COLO668 (cell line): ENCODE measurements around the gene SEZ6L2.
A peak's percentile ranks its signal among the peaks of the same experiment; 100 is the strongest.
"Not testable (repeated sequence)": the region's sequence is repeated elsewhere in the genome, so short reads cannot be mapped to it uniquely, and the experiment has no call there.

Experiments used
- DNase-seq: peaks from one replicate; lab custom pipeline; 2025; ENCODE audit not compliant: unreplicated experiment; lab: John Stamatoyannopoulos, UW

The SEZ6L2 gene

DNA sequence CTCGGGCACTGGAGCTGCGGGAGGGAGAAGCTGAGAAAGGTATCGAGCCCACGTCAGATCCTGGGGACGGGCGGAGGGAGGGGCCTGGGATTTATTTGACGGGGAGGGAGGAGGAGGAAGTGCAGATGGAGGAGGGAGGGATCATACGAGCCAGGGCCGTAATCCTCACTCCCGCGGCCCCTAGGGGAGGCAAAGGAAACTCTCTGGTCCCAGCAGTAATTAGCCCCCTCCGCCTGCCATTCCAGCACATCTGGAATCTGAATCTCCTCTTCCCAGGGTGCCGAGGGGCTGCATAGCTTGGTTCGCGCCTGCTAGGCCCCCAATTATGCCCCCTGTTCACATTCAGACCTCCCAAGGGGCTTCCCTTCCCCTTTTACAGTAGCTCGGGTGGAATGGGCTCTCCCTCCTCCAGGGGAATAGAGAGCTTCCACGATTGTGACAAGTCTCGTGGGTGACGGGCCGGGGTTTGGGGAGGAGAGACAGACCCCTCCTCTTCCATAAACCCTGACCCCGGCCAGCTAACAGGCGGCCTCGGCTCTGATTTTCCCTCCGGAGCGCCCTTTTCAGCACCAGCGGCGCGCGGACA is at the start of gene SEZ6L2:
TSS of gene SEZ6L2 (minus strand) at position 35 of the 586 bp plus-strand sequence. CDS start 531 bp downstream, outside the sequence.
- DNase-seq = peak; percentile 95

DNA sequence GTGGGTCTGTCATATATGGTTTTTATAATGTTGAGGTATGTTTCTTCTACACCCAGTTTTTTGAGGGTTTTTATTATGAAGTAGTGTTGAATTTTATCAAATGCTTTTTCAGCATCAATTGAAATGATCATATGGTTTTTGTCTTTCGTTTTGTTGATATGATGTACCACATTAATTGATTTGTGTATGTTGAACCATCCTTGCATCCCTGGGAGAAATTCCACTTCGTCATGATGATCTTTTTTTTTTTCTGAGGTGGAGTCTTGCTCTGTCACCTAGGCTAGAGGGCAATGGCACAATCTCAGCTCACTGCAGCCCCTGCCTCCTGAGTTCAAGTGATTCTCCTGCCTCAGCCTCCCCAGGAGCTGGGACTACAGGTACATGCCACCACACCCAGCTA is 48.5 kb upstream of the SEZ6L2 start:
- DNase-seq = no peak

DNA sequence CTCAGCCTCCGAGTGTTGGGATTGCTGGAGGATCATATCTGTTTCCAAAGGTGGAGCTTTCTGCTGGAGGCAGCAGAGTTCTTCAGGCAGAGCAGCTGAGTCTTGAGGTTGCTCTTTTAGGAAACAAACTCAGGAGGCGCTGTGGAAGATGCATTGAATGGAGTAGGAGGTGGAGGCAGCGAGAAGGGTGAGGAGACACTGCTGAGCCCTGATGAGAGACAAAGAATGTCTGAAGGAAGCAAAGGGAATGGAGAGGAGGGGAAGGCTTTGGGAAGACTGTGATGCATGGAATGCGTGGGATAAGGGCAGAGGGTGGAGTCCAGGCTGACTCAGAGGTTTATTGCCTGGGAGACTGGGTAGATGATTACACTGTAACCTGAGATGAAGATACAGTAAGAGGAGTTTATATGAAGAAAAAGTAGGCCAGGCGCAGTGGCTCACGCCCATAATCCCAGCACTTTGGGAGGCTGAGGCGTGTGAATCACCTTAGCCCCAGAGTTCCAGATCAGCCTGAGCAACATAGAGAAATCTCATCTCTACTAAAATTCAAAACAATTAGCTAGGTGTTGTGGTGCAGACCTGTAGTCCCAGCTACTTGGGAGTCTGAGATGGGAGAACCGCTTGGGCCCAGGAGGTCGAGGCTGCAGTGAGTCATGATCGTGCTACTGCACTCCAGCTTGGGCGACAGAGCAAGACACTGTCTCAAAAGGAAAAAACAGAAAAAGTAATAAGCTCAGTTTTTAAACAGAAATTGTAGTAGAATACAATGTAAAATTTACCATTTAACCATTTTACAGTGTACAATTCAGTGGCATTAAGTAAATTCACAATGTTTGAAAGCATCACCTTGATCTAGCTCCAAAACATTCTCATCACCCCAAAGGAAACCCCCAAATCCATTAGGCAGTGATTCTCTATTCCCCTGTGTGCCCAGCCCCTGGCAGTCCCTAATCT is 44.8 kb upstream of the SEZ6L2 start:
- peak; percentile 47 for DNase-seq

DNA sequence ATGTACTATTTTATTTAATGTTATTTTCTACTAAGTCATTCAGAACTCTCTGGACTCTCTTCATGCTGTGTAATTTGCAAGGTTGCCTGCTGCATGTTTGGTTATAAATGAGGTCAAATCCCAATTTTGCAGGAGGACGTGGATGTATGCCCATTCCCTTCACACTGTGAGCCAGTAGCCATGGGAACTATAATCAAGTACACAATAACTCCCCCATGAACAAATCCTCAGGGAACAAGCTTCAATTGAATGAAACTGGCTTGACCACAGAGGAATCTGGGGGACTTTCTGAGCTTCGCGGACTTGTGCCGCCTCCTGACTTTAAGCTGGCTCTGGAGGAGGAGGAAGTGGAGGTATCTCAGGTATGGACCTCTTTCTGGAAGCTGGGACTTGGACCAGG is 41.3 kb upstream of the SEZ6L2 start:
- no peak for DNase-seq

DNA sequence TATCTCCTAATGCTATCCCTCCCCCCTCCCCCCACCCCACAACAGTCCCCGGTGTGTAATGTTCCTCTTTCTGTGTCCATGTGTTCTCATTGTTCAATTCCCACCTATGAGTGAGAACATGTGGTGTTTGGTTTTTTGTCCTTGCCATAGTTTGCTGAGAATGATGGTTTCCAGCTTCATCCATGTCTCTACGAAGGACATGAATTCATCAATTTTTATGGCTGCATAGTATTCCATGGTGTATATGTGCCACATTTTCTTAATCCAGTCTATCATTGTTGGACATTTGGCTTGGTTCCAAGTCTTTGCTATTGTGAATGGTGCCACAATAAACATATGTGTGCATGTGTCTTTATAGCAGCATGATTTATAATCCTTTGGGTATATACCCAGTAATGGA is 32.4 kb upstream of the SEZ6L2 start:
- not testable (repeated sequence) for DNase-seq

DNA sequence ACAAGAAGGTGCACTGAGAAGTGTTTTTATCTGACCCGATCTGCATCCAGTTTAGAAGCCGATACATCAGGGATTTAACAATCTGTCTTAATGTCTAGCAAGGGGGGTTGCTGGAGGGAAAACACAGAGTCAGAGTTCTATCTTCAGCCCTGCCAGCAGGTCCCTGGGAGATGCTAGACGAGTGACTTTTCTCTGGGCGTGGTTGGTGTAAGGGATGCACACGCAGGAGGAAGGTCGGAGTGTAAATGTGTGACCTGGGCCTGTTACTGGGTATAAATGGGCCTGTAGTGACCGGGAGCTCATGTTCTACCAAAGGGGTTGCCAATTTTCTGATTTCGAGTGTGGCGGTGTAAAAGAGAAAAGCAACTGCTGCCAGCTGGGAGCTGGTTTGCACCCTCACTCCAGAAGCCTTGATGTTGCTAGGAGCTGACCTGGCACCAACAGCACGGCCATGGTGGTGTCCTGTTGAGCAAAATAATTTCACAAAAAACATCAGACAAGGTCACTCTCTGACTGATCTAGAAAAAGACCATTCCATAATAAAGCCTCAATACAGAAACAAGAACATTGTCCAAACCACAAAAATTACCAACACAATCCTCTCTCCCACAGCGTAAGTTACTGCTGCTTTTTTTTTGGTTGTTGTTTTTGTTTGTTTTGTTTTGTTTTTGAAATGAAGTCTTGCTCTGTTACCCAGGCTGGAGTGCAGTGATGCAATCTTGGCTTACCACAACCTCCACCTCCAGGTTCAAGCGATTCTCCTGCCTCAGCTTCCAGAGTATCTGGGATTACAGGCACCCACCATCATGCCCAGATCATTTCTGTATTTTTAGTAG is 27.9 kb upstream of the SEZ6L2 start:
- no peak for DNase-seq

DNA sequence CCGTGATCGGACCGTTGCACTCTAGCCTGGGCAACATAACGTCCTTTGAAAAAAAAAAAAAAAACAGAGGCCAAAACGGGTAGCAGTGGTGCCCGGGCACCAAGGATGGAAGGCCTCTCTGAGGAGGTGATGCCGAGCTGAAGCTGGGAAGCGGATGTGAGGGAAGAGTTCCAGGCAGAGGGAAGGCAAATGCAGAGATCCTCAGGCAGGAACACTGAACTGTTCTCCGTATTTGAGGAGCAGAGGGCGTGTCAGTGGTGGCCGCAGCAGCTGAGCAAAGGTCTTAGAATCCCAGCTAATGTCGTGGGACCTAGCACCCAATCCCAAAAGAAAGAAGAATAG is 27.3 kb upstream of the SEZ6L2 start:
- peak; percentile 37 for DNase-seq

DNA sequence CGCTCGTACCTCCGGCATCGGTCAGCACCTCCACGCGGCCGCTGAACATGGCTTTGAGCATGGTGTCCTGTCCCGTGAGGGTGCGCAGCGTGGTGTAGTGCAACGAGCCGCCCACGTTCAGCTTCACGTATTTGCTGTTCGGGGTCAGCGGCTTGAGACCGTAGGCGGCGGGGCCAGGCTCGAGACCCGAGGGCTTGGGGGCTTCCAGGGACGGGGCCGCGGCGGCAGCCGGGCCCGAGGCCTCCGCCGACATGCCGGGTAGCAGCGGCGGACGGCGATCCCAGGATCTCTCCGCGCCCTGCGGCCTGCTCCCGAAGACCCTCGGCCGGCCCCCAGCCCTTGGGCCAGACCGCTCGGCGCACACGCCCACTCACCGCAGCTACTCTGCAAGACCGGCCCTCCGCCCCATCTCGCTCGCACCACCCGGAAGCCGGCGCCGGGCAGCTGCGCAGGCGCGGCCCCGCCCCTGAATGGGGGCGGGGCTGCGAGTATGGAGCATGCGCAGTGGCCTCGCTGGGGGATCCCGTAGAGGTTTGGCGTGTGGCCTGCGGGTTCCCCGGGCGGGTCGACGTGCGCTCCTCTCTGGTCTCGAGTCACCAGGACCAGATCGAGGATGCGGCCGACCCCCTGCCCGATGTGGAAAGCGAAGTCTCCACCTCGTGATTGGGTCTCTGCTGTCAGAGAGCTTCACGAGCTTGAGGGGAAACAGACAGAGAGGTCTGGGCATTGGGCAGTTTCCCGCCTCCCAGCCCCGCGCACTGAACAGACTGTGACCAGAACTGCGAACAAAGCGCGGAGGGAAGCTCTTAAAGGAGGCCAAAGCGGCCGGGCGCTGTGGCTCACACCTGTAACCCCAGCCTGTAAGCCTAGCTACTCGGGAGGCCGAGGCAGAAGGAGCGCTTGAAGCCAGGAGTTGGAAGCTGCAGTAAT is 26.7 kb upstream of the SEZ6L2 start, which contains the start of gene KCTD13:
TSS of gene KCTD13 (minus strand) at position 446 of the 930 bp plus-strand sequence. CDS start at position 253, 193 bp downstream.
- peak; percentile 87 for DNase-seq

DNA sequence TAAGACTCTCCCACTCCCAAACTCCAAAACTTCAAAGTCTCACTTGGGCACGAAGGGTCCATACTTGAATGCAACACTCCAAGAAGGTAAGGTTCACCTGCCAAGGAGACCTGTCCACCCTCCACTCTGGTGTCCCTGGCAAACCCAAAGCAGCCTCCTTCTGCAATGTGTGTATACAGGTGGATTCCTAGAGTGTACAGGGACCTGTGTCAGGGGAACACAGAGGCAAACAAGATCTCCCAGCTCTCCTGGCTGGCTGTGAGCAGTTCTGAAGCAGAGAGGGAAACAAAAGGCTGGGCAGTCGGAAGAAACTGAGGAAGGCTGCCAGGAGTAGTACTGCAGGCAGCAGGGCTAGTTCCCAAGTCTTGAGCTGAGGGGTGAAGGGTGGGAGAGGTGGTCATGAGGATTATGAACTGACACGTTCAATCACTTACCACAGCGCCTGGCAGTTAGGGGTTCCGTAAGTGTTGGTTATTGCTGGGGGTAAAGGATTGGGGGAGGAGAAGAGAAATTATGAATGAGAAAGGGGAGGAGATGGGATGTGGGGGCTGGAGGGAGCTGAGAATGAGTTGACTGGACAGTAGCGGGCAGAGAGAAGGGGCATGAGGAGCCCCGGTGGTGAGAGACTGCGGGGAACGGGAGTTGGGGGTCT is 25.9 kb upstream of the SEZ6L2 start:
- no peak for DNase-seq

DNA sequence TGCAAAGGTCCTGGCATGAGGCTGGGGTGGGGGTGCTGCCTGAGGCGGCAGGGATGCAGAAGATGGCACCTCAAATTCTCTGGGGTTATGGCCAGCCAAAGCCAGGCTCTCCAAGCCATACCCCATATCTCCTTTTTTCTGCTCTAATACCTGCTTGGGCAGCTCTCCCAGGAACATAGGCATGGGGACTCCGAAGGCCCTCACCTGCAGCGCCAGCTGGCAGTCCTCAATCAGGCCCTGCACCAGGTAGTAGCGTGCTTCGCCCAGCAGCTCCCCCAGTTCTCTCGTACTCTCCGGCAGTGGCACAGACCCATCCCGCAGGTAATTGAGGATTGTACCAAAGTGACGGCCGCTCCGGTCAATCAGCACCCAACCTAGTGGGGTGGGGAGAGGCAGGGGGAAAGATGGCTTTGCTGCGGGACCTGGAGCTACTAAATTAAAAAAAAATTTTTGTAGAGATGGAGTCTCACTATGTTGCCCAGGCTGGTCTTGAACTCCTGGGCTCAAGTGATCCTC is 23.7 kb upstream of the SEZ6L2 start:
- DNase-seq = no peak

DNA sequence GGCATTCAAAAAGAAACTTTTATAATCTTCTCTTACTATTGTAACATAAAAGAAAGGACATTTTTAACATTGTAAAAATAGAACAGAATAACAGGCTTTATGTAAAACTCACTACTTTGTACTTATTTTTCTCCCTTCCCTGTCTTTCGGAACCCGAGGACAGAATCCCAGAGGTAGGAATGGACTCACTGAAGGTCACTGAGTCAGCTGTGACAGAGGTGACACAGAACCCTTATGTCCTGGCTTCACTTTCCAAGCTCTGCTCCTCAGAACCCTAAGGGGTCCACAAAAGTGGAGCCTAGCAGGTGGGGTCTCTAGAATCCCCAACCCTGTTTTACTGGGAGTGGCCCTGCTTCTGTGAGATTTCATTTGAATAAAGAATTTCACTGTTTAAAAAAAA is 23.0 kb upstream of the SEZ6L2 start:
- DNase-seq = no peak

DNA sequence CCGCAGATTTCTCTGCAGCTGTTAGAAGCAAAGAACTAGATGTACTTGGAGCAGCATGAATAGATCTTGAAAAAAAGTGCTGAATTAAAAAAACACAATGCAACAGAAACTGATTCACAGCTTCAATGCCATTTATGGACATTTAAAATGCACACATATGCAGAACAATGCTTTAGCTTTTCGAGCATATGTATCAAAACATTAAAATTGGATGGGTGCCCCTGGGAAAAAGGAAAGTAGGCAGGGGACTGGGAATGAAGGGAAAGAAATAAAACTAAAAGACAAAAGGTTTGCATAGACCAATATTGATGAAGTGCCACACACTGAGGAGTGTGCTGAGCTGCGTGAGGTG is 21.7 kb upstream of the SEZ6L2 start:
- DNase-seq = no peak

DNA sequence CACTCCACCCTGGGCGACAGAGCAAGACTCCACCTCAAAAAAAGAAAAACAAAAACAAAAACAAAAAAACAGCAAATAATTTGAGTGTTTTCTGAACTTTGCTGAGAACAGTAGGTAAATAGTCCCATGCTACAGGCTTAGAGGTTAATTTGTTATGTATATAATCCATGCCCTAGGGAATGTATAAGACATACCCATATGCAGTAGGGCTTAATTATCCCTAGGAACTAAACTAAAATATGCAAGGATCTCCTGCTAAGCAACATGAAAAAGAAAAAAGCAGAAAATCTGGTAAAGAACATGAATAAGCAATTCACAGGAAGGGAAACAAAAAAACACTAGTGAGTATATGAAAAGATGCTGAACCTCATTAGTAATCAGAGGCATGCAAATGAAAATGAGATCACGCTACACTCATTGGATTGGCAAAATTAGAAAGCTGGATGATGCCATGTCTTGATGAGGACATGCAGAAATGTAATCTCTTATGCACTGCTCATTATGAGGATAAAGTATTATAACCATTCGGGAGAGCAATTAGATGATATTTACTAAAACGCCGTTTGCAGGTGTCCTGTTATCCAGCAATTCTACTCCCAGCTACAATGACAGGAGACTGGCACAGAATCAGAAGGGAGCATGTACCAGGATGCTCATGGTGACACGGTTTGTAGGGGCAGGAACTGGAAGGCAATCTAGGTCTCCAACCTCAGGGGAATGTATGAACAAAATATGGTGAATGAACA is 21.1 kb upstream of the SEZ6L2 start:
- DNase-seq = no peak

DNA sequence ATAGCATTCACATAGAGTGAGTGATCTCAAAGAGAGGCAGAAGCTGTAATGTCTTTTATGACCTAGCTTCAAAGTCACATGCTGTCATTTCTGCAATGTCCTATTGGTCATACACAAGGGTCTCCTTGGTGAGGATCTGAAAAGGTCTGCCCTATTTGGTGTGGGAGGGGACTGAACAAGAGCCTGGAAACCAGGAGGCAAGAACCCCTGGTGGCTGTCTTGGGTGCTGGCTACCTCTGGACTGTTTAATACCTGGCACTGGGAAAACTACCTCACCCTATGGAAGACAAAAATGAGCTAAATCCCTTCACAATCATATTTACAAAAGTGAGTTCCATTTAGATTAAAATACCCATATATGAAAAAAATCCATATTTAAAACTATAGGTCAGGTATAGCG is 17.6 kb upstream of the SEZ6L2 start:
- no peak for DNase-seq

DNA sequence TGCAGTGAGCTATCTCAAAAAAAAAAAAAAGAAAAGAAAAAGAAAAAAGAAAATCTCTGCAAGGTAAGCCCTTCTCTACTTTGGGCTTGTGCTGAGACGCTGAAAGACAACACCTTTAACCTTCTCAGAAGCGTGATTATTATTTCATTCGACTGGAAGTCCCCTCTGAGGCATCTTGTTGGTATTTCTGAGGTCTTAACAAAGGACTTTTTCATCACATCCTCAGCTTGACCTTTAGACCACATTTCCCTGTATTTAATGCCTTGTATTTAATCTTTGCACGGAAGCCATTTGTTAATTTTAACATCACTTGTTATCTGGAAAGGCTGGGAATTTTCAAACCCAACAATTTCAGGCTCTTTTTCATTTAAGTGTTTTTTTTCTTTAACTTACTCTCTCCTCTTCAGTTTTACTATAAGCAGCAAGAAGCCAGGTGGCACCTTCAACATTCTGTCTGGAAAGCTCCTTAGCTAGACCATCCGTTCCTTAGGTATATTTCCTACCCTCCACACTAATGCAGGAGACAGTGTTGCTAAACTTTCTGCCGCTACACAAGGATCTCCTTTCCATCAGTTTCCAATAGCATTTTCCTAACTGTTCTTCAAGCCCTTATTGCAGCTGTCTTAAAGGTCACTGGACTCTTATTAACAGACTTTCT is 16.4 kb upstream of the SEZ6L2 start:
- DNase-seq = no peak

DNA sequence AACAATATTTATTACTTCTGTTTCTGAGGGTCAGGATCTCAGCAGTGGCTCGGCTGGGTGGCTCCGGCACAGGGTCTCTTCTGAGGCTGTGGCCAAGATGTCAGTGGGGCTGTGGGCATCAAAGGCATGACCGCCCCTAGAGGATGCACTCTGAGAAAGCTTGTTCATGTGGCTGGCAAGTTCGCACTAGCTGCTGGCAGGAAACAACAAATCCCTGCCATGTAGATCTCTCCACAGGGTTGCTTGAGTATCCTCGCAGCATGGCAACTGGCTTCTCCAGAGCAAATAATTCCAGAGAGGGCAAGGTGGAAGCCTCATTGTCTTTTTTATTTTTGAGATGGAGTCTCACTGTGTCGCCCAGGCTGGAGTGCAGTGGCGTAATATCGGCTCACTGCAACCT is 14.2 kb upstream of the SEZ6L2 start:
- DNase-seq = no peak

DNA sequence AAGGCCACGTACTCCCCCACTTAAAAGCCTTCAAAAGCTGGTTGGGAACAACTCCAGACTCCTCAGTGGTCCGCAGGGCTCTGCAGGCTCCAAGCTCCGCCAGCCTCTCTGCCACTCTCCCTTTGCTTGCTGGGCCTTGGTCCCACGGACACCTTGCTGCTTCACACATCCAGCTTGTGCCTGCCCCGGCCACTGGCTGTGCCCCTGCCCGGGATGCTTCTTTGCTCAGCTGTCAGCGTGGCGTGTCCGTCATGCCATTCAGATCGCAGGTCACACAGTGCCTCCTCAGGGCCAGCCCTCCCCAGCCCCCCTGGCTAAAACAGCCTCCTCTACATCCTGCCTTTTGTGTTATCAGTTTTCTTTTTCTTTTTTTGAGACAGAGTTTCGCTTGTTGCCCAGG is 12.7 kb upstream of the SEZ6L2 start:
- no peak for DNase-seq

DNA sequence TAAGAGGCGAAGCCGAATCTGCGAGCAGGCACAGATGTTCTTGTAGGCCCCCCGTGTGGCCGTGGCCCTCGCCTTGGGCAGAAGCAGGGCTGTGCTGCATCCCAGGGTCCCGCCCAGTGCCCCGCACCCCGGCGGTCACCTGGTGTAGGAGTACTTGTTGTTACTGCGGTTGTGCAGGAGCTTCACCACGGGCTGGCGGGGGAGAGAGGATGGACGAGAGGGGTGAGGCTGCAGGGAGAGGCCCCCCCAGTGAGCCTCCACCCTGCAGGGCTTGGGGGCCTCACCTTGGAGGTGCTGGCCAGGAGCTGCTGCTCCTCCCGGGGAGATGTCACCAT is 12.3 kb upstream of the SEZ6L2 start:
- DNase-seq = no peak
